Activated CD4-positive, alpha-beta T cell treated with anti-CD3 and anti-CD28 coated beads, Interleukin-2, amount 10 ng/mL, durations not matched to agents 24 days and 14 days (primary cell): Measurements from ENCODE around the gene INPP5A. TPM values are rescaled to one million over a fixed set of nuclear protein-coding genes. Genes with fewer than 3 reads are reported as not detected.
"Not testable (repeated sequence)": the region's sequence is repeated elsewhere in the genome, so short reads cannot be mapped to it uniquely, and the experiment has no call there.

Experiments used
- DNase-seq: peaks from one replicate; pipeline ENCODE4 v3.0.0; 2022
- H3K27ac Mint-ChIP-seq: one replicate; pipeline ENCODE4 v1.8.0; 2022; ENCODE audit warnings: mild to moderate bottlenecking, mixed read lengths
- H3K27me3 Mint-ChIP-seq: one replicate; pipeline ENCODE4 v1.8.0; 2022; ENCODE audit warnings: mixed read lengths
- H3K36me3 Mint-ChIP-seq: one replicate; pipeline ENCODE4 v1.8.0; 2022; ENCODE audit warnings: low read depth, mild to moderate bottlenecking, mixed read lengths
- H3K4me1 Mint-ChIP-seq: one replicate; pipeline ENCODE4 v1.8.0; 2021; ENCODE audit warnings: mixed read lengths
- H3K4me3 Mint-ChIP-seq: one replicate; pipeline ENCODE4 v1.8.0; 2022; ENCODE audit warnings: mild to moderate bottlenecking, moderate library complexity, mixed read lengths
- H3K9me3 Mint-ChIP-seq: one replicate; pipeline ENCODE4 v1.8.0; 2021; ENCODE audit warnings: mixed read lengths
- intact Hi-C: fragments of 100-400 bp; cut with micrococcal nuclease; formaldehyde crosslinking; loops from one replicate; pipeline ENCODE4 v1.15.1; 2023
- total RNA-seq: library from RNA; stranded (reverse); gene quantifications from 2 replicates; pipeline ENCODE4 v1.2.3, GENCODE V29; 2022

The INPP5A gene
- total RNA-seq, 1 donor from 2014 or later = 10.3 TPM

DNA sequence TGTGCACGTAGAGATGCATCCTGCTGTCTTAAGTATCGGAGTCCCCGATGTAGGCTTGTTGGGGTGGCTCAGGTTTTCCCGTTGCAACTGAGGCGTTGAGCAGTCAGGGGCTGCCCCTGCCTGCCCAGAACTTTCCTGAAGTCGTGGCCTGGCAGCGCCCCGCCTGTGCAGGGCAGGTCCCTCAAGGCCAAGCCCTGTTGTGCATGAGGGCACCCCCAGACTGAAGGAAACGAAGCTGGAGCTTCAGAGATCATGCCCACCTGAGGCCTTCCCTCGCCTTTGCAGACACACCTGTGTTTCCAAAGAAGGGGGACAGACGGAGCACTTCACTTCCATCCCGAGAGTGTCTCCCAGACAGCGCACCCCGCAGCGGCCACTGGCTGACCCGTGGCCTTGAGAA is 127.3 kb downstream of the INPP5A start:
- Mint-ChIP-seq H3K9me3 (no peaks in the 10 kb centered on the region), H3K36me3 (peaks cover 7% of the 10 kb centered on the region), H3K4me3 (no peak overlapping the region), H3K27ac (no peak overlapping the region), H3K4me1 (peaks cover 5% of the 10 kb centered on the region), H3K27me3 (no peaks in the 10 kb centered on the region)
- intact Hi-C loops = no loop called here
- no peak for DNase-seq

DNA sequence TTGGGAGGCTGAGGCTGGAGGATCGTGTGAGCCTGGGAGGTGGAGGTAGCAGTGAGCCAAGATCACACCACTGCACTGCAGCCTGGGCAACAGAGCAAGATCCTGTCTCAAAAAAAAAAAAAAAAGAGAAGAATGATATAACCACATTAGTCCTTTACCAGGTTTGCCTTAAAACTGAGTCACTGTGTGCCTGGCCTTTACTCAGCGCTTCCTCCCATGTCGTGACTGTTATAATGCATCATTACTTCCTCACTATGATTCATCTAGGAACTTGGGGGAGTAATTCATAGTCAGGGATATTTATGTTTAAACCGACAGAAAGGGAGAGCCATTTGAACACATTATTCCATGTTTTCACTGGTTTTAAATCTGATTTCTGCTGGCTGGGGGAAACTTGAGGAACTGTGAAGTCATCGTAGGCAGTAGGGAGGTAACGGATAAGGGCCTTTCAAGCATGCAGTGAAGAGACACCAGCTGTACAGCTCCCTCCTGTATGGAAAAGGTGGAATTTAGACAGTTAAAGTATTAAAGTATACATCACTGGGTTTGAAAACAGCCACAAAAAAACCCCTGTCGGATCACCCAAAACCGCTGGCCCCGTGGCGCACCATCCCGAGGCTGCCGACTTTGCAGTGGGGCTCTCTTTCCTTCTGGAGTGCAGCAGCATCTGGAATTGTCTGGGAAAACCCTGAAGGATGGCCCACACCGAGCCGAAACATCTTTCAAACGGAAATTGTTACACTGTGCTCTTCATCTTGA is 128.5 kb downstream of the INPP5A start:
- Mint-ChIP-seq H3K4me1 (peaks cover 5% of the 10 kb centered on the region), H3K36me3 (no peaks in the 10 kb centered on the region), H3K27me3 (no peaks in the 10 kb centered on the region), H3K4me3 (no peak overlapping the region), H3K9me3 (no peaks in the 10 kb centered on the region), H3K27ac (no peak overlapping the region)
- intact Hi-C loops = no loop called here
- DNase-seq = no peak

DNA sequence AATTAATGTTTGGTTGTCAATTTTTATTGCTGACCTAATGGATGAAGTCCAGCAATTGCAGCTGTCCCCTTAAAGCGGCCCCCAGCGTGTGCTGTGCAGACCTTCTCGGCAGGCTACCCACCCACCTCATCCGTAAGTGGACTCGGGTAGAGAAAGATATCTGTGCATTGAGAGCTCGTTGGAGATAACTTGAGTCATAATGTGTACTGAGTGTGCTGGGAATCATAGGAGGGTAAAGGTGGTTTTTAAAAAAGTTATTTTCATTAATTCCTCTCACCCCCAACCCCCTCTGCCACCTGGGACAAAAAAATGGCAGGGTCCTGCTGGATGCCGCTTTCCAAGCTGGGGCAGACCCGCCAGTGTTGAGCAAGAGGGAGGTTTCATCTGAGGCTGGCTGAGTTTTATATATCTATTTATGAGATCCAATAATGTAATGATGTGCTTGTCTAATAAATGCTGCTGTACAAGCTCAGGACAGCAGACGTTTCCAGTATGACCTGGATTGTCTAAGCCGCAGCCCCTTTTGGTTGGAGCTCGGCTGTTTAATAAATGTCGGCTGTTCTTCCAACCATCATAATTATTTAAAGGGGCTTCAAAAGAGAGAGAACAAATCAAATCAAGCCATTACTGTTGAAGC is 129.2 kb downstream of the INPP5A start:
- peaks cover 5% of the 10 kb centered on the region for H3K4me1 Mint-ChIP-seq
- H3K27me3 Mint-ChIP-seq = no peaks in the 10 kb centered on the region
- DNase-seq = no peak
- H3K36me3 Mint-ChIP-seq = peaks cover 2% of the 10 kb centered on the region
- no peak overlapping the region for H3K27ac Mint-ChIP-seq
- H3K9me3 Mint-ChIP-seq = no peaks in the 10 kb centered on the region
- intact Hi-C loops = no loop called here
- H3K4me3 Mint-ChIP-seq = no peak overlapping the region

- no peak for DNase-seq
- Mint-ChIP-seq H3K4me3 (no peak overlapping the region), H3K4me1 (peaks cover 5% of the 10 kb centered on the region), H3K9me3 (no peaks in the 10 kb centered on the region), H3K27me3 (no peaks in the 10 kb centered on the region), H3K36me3 (peaks cover 2% of the 10 kb centered on the region), H3K27ac (no peak overlapping the region)
- intact Hi-C loops = no loop called here
Observed at GRCh38 chr10:132667342-132668047, 129.9 kb downstream of the INPP5A start.

- H3K9me3 Mint-ChIP-seq = no peaks in the 10 kb centered on the region
- no peak overlapping the region for H3K27ac Mint-ChIP-seq
Observed at GRCh38 chr10:132668048-132668394, 130.4 kb downstream of the INPP5A start.

GRCh38 chr10:132669208-132669861 is 131.7 kb downstream of the INPP5A start:
- H3K36me3 Mint-ChIP-seq = peaks cover 4% of the 10 kb centered on the region
- H3K9me3 Mint-ChIP-seq = no peaks in the 10 kb centered on the region
- H3K4me1 Mint-ChIP-seq = peaks cover 5% of the 10 kb centered on the region
- H3K27ac Mint-ChIP-seq = no peak overlapping the region
- DNase-seq = no peak
- no peak overlapping the region for H3K4me3 Mint-ChIP-seq
- intact Hi-C loops = no loop called here
- no peaks in the 10 kb centered on the region for H3K27me3 Mint-ChIP-seq

More at GRCh38 chr10:132668048-132668394, 130.4 kb downstream of the INPP5A start:
- intact Hi-C loops = no loop called here
- no peak overlapping the region for H3K4me3 Mint-ChIP-seq
- no peak for DNase-seq
- no peaks in the 10 kb centered on the region for H3K27me3 Mint-ChIP-seq
- H3K4me1 Mint-ChIP-seq = peaks cover 5% of the 10 kb centered on the region
- peaks cover 4% of the 10 kb centered on the region for H3K36me3 Mint-ChIP-seq

DNA sequence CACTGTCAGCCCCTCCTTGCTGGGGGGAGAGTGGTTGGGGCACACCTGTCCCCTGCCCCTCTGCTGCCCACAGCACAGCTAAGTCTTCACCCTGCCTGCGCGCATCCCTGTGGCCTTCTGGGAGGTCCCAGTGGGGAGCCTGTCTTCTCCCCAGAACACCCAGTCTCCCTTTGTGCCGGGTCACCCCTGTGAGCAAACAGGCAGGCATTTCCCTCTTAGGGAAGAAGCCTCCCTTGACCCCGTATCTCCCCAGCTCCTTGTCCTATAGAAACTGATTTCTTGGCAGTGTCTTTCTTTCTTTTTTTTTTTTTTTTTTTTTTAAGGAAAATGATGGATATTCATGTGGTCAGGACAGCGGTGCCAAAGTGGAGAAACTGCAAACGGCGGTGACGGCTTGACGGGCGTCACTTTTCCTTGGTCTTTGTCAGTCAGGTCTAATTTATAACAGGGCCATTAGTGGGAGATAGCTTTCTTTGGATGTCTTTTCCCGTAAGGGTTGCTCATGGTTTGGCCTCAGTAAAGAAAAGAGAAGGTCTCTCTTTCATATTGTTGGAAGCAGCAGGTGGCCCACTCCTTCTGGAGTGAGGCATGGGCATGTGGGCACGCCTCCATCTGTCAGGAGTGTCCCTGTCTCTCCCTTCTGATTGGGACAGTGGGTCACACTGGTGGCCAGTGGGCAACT is 133.1 kb downstream of the INPP5A start:
- H3K27ac Mint-ChIP-seq = no peak overlapping the region
- H3K4me1 Mint-ChIP-seq = peaks cover 5% of the 10 kb centered on the region
- peaks cover 4% of the 10 kb centered on the region for H3K36me3 Mint-ChIP-seq
- H3K9me3 Mint-ChIP-seq = no peaks in the 10 kb centered on the region
- no peak for DNase-seq
- H3K27me3 Mint-ChIP-seq = no peaks in the 10 kb centered on the region
- no peak overlapping the region for H3K4me3 Mint-ChIP-seq
- intact Hi-C loops = no loop called here

DNA sequence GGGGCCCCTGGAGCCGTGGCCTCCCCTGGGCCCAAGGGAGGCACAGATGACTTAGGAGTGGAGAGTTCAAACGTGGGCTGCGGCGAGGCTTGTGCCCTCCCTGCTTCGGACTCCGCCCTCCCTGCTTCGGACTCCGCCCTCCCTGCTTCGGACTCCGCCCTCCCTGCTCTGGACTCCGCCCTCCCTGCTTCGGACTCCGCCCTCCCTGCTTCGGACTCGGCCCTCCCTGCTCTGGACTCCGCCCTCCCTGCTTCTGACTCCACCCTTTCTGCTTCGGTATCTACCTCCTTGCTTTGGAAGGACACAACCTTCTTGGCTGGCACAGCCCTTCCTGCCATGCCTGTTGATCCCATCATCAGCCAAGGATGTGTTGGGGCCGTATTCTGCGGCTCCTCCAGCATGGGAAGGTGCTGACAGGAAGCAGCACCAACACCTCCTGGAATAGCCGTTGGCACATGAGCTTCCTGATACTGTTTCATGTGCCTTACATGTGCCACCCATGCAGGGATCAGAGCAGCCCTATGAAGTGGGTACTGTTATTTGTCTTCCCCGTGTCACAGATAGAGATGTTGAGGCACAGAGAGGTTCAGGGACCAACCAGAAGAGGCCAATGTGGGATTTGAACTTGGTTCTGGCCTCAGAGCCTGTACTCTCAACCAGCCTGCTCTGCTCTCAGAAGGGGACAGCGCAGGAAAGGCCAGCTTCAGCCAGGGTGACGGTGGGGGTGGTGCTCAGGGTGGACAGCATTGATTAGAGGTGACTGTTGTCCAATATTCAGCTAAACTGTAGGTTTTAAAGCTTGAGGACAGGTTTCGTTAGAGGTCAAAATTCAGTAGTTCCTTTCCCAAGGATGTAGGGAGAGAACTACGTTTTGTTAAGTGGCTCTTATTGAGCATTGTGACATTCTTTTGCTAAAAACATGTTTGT is 133.9 kb downstream of the INPP5A start:
- peaks cover 4% of the 10 kb centered on the region for H3K36me3 Mint-ChIP-seq

DNA sequence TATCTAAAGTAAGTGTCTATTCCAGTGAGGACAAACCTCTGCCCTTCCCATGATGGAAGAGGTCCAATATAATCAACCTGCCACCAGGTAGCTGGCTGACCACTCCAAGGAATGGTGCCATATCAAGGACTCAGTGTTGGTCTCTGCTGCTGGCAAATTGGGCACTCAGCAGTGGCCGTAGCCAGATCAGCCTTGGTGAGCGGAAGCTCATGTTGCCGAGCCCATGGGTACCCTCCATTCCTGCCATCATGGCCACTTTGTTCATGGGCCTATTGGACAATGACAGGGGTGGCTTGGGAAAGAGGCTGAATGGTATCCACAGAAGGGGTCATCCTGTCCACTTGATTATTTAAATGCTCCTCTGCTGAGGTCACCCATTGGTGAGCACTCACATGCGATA is 136.2 kb downstream of the INPP5A start:
- H3K27ac Mint-ChIP-seq, H3K9me3 Mint-ChIP-seq, H3K4me1 Mint-ChIP-seq, DNase-seq, intact Hi-C loops, H3K27me3 Mint-ChIP-seq, H3K4me3 Mint-ChIP-seq, H3K36me3 Mint-ChIP-seq: not testable (repeated sequence)

More for the DNA sequence above, 133.9 kb downstream of the INPP5A start:
- no peak overlapping the region for H3K4me3 Mint-ChIP-seq
- no peak for DNase-seq
- no peak overlapping the region for H3K27ac Mint-ChIP-seq
- intact Hi-C loops = no loop called here
- H3K27me3 Mint-ChIP-seq = no peaks in the 10 kb centered on the region
- H3K4me1 Mint-ChIP-seq = peaks cover 2% of the 10 kb centered on the region
- H3K9me3 Mint-ChIP-seq = no peaks in the 10 kb centered on the region

DNA sequence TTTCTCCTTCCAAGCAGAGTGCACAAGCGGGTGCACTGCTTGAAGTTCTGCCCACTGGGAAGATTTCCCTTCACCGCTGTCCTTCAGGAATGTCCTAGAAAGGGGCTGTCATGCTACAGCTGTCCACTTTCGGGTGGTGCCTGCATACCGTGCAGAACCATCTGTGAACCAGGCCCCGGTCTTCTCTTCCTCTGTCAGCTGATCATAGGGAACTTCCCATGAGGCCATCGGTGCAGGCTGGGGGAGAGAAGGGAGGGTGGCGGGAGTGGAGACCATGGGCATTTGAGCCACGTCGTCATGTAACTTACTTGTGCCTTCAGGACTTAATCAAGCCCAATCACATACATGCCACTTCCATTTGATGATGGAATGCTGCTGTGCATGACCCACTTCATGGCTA is 136.7 kb downstream of the INPP5A start:
- Mint-ChIP-seq H3K27me3 (no peaks in the 10 kb centered on the region), H3K9me3 (no peaks in the 10 kb centered on the region), H3K4me3 (no peak overlapping the region), H3K27ac (no peak overlapping the region), H3K4me1 (no peaks in the 10 kb centered on the region), H3K36me3 (peaks cover 4% of the 10 kb centered on the region)
- intact Hi-C loops = no loop called here
- DNase-seq = no peak

DNA sequence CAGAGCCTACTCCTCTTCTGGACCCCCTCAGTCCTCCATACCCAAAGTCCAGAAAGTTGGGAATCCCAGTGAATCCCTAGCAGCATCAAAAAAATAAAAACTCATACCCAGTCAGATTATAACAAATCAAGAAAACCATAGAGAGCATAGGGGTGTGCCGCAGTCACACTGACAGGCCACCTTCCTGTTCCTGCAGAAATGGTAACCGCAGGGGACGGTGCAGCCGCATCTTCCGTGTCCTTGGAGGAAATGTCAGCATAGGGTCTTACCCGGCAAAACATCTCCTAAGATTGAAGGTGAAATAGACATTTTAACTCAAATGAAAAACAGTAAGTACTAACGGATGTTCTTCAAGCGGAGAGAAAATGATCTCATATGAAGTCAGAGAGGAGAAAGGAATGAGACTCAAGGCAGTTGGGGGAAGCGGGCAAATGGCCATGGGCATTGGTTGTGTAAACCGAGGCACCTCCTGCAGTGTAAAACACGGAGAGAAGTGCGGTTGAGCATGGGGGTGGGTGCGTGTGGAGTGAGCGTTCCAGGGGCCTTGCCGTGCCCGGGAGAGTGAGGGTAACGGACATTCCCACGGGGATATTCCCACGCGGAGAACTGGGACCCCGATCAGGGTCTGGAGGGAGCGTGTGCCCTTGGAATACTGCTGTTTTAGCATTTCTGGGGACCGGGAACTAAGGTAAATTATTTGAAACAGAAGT is 137.6 kb downstream of the INPP5A start:
- intact Hi-C loops = no loop called here
- H3K4me1 Mint-ChIP-seq = no peaks in the 10 kb centered on the region
- H3K27ac Mint-ChIP-seq = no peak overlapping the region
- no peaks in the 10 kb centered on the region for H3K27me3 Mint-ChIP-seq
- peaks cover 4% of the 10 kb centered on the region for H3K36me3 Mint-ChIP-seq
- no peak overlapping the region for H3K4me3 Mint-ChIP-seq
- DNase-seq = no peak
- H3K9me3 Mint-ChIP-seq = no peaks in the 10 kb centered on the region

DNA sequence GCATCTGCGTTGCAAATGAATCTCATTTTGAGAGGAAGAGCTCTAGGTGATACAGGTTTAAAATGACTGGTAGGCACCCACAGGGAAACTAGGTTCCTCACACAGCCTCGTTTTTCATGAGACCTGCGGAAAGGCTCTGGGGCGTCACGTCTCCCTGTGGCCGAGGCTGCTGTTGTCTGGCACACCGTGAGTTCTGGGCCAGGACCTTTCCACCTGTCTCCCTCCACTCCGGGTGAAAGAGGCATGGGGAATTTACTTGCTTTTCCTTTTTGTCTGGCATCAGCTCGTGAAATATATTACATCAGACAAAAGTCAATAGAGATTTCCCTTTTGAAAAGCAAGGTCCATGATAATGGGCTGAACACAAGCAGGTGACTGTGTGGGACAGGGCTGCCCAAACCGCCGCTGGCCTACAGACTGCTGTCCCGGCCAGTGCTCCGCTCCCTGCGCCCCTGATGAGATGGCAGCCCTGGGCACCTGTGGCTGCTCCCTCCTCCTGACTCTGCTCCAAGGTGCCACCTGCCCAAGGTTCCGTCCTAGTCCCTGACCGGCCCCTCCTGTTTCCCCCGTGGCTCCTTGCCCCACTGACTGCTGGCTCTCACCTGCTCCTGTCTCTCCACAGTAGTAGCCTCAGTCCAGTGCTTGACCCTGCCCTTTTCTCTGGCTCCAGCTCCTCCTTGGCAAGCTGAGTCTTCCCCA is 138.8 kb downstream of the INPP5A start:
- Mint-ChIP-seq H3K4me1 (peaks cover 2% of the 10 kb centered on the region), H3K27ac (no peak overlapping the region), H3K9me3 (no peaks in the 10 kb centered on the region), H3K36me3 (peaks cover 3% of the 10 kb centered on the region), H3K4me3 (no peak overlapping the region), H3K27me3 (no peaks in the 10 kb centered on the region)
- no peak for DNase-seq
- intact Hi-C loops = no loop called here
